Mesenchymal stem cell (in vitro differentiated cells and primary cell): ENCODE data around the gene PRRC2B.

Experiments used
- DNase-seq: peaks from one replicate; pipeline ENCODE4 v3.0.0-alpha.2; 2013
- H2AFZ ChIP-seq: one replicate; pipeline ENCODE4 v1.6.1; 2013; ENCODE audit warnings: low read depth, mild to moderate bottlenecking, control low read depth, inconsistent platforms, low read length, moderate library complexity
- H2AK5ac ChIP-seq: 2 replicates; pipeline ENCODE4 v1.6.1; 2013; ENCODE audit warnings: low read length, moderate library complexity, mild to moderate bottlenecking, inconsistent platforms; ENCODE audit not compliant: severe bottlenecking
- H2BK120ac ChIP-seq: one replicate; pipeline ENCODE4 v1.6.1; 2013; ENCODE audit warnings: low read depth, mild to moderate bottlenecking, inconsistent platforms, low read length, moderate library complexity
- H2BK12ac ChIP-seq, 2 experiments: one replicate each; pipeline ENCODE4 v1.6.1; 2013; ENCODE audit warnings: inconsistent platforms in 2 of 2, low read length in 2 of 2, mild to moderate bottlenecking in 2 of 2, moderate library complexity in 2 of 2, control low read depth in 1 of 2
- H2BK15ac ChIP-seq: one replicate; pipeline ENCODE4 v1.6.1; 2013; ENCODE audit warnings: mild to moderate bottlenecking, low read depth, inconsistent platforms; ENCODE audit not compliant: poor library complexity, severe bottlenecking
- H2BK5ac ChIP-seq: 2 replicates; pipeline ENCODE4 v1.6.1; 2013; ENCODE audit warnings: low read depth, mild to moderate bottlenecking, low read length, control low read depth, inconsistent platforms; ENCODE audit not compliant: poor library complexity, severe bottlenecking
- H3K14ac ChIP-seq, 2 experiments: one replicate each; pipeline ENCODE4 v1.6.1; 2013; ENCODE audit warnings: inconsistent platforms in 2 of 2, low read length in 2 of 2, control low read depth in 1 of 2, mild to moderate bottlenecking in 1 of 2, moderate library complexity in 1 of 2
- H3K18ac ChIP-seq, 2 experiments: one replicate each; pipeline ENCODE4 v1.6.1; 2013; ENCODE audit warnings: inconsistent platforms in 2 of 2, low read length in 2 of 2, control low read depth in 1 of 2, low read depth in 1 of 2, mild to moderate bottlenecking in 1 of 2
- H3K23ac ChIP-seq, 2 experiments: one replicate each; pipeline ENCODE4 v1.6.1; 2013; ENCODE audit warnings: inconsistent platforms in 2 of 2, low read length in 2 of 2, mild to moderate bottlenecking in 2 of 2, moderate library complexity in 2 of 2, control low read depth in 1 of 2
- H3K27ac ChIP-seq: 2 replicates; pipeline ENCODE4 v1.5.1; 2013; ENCODE audit warnings: mild to moderate bottlenecking, moderate library complexity, low read length, control low read depth, inconsistent platforms; ENCODE audit not compliant: poor library complexity, severe bottlenecking
- H3K27me3 ChIP-seq, 2 experiments: 2 replicates each; pipeline versions ENCODE4 v1.6.1 to v1.7.0; 2013; ENCODE audit warnings: low read length in 2 of 2, mild to moderate bottlenecking in 2 of 2, moderate library complexity in 2 of 2, control low read depth in 1 of 2, inconsistent platforms in 1 of 2; ENCODE audit not compliant: control insufficient read depth in 1 of 2, insufficient read depth in 1 of 2
- H3K36me3 ChIP-seq, 2 experiments: 2 replicates each; pipeline versions ENCODE4 v1.6.1 to v1.7.0; 2013; ENCODE audit warnings: low read length in 2 of 2, control low read depth in 1 of 2, inconsistent platforms in 1 of 2, low read depth in 1 of 2, mild to moderate bottlenecking in 1 of 2; ENCODE audit not compliant: insufficient read depth in 2 of 2, control insufficient read depth in 1 of 2
- H3K4ac ChIP-seq, 2 experiments: one replicate each; pipeline ENCODE4 v1.6.1; 2013; ENCODE audit warnings: inconsistent platforms in 2 of 2, low read length in 2 of 2, mild to moderate bottlenecking in 2 of 2, moderate library complexity in 2 of 2, control low read depth in 1 of 2, low read depth in 1 of 2
- H3K4me1 ChIP-seq: 2 replicates; pipeline ENCODE4 v1.6.1; 2013; ENCODE audit warnings: low read depth, low read length, control low read depth; ENCODE audit not compliant: control insufficient read depth, insufficient read depth
- H3K4me2 ChIP-seq: 2 replicates; pipeline ENCODE4 v1.6.1; 2013; ENCODE audit warnings: low read length, mild to moderate bottlenecking, inconsistent platforms; ENCODE audit not compliant: poor library complexity, severe bottlenecking
- H3K4me3 ChIP-seq, 2 experiments: 2 replicates each; pipeline versions ENCODE4 v1.5.1 to v1.7.0; 2013; ENCODE audit warnings: low read length in 2 of 2, mild to moderate bottlenecking in 2 of 2, control low read depth in 1 of 2, low read depth in 1 of 2; ENCODE audit not compliant: insufficient read depth in 1 of 2
- H3K79me1 ChIP-seq: replicated peaks from 2 replicates; pipeline ENCODE4 v1.6.1; 2013; ENCODE audit warnings: mild to moderate bottlenecking, control low read depth, low read length, inconsistent platforms; ENCODE audit not compliant: poor library complexity, severe bottlenecking
- H3K9ac ChIP-seq: 2 replicates; pipeline ENCODE4 v1.7.0; 2013; ENCODE audit warnings: mild to moderate bottlenecking, low read length, moderate library complexity
- H3K9me3 ChIP-seq: 2 replicates; pipeline ENCODE4 v1.7.0; 2013; ENCODE audit warnings: mild to moderate bottlenecking, low read length; ENCODE audit not compliant: control insufficient read depth
- H4K8ac ChIP-seq: one replicate; pipeline ENCODE4 v1.6.1; 2013; ENCODE audit warnings: inconsistent platforms, mild to moderate bottlenecking, low read length, moderate library complexity
- H4K91ac ChIP-seq: one replicate; pipeline ENCODE4 v1.6.1; 2013; ENCODE audit warnings: mild to moderate bottlenecking, low read length, inconsistent platforms
- WGBS: methylation state at CpG from one replicate; pipeline ENCODE4 v1.1.7; 2013; ENCODE audit warnings: mixed read lengths; 5-methylcytosine and 5-hydroxymethylcytosine counted together

Gene PRRC2B

GRCh38 chr9:131432597-131433301, 38.9 kb downstream of the PRRC2B start:
- no peaks in the 10 kb centered on the region for H3K27me3 ChIP-seq

GRCh38 chr9:131433302-131433854, 39.5 kb downstream of the PRRC2B start:
- Histone ChIP-seq H3K4me3 (no peak overlapping the region), H3K27me3 (no peaks in the 10 kb centered on the region), H4K8ac (peak overlapping the region; percentile 76), H2BK120ac (no peak overlapping the region), H3K23ac (peak overlapping the region in 1 of 2 experiments; percentile 81), H4K91ac (peak overlapping the region; percentile 44), H3K36me3 (peaks cover 44 to 68% of the 10 kb centered on the region in 2 experiments), H2AK5ac (peak overlapping the region; percentile 61), H3K18ac (peak overlapping the region; percentile 81 to 84), H3K9me3 (no peaks in the 10 kb centered on the region), H3K14ac (peak overlapping the region in 1 of 2 experiments; percentile 82), H2BK15ac (no peak overlapping the region), H3K4me1 (peaks cover 28% of the 10 kb centered on the region), H3K27ac (peak overlapping the region; percentile 86), H2BK12ac (peak overlapping the region; percentile 44 to 75), H2BK5ac (no peak overlapping the region), H3K4ac (peak overlapping the region; percentile 9 to 76), H3K79me1 (peaks cover 11% of the 10 kb centered on the region), H3K9ac (peak overlapping the region; percentile 55), H2AFZ (no peak overlapping the region), H3K4me2 (no peak overlapping the region)
- 74% methylated on average over 3 of the region's 3 CpGs for WGBS
- DNase-seq, result no peak

More at GRCh38 chr9:131432597-131433301, 38.9 kb downstream of the PRRC2B start:
- peaks cover 6% of the 10 kb centered on the region for H3K79me1 ChIP-seq
- no peak overlapping the region for H3K4me3 ChIP-seq
- H2BK15ac ChIP-seq, result no peak overlapping the region
- peak overlapping the region in 1 of 2 experiments; percentile 5 for H3K4ac ChIP-seq
- H2AFZ ChIP-seq, result no peak overlapping the region
- no peak overlapping the region for H2BK5ac ChIP-seq
- peak overlapping the region in 1 of 2 experiments; percentile 82 for H3K14ac ChIP-seq
- peak overlapping the region; percentile 86 for H3K27ac ChIP-seq
- no peaks in the 10 kb centered on the region for H3K9me3 ChIP-seq
- H3K36me3 ChIP-seq, result peaks cover 38 to 61% of the 10 kb centered on the region in 2 experiments
- H3K18ac ChIP-seq, result peak overlapping the region; percentile 81 to 84
- no peak overlapping the region for H3K4me2 ChIP-seq
- H2AK5ac ChIP-seq, result peak overlapping the region; percentile 61
- DNase-seq, result peak; percentile 94
- H2BK120ac ChIP-seq, result no peak overlapping the region
- H3K23ac ChIP-seq, result peak overlapping the region in 1 of 2 experiments; percentile 79
- peak overlapping the region; percentile 76 for H4K8ac ChIP-seq
- H3K4me1 ChIP-seq, result peaks cover 22% of the 10 kb centered on the region
- peak overlapping the region; percentile 23 to 52 for H2BK12ac ChIP-seq
- H3K9ac ChIP-seq, result peak overlapping the region; percentile 55
- peak overlapping the region; percentile 43 for H4K91ac ChIP-seq
- 73% methylated on average over 15 of the region's 15 CpGs for WGBS

GRCh38 chr9:131434673-131435072, 40.8 kb downstream of the PRRC2B start:
- H2BK15ac ChIP-seq, result no peak overlapping the region
- H3K27me3 ChIP-seq, result no peaks in the 10 kb centered on the region
- H3K4me2 ChIP-seq, result no peak overlapping the region
- H3K9ac ChIP-seq, result no peak overlapping the region
- DNase-seq, result no peak
- H2BK12ac ChIP-seq, result no peak overlapping the region
- no peak overlapping the region for H3K4me3 ChIP-seq
- H3K18ac ChIP-seq, result no peak overlapping the region
- peaks cover 14% of the 10 kb centered on the region for H3K79me1 ChIP-seq
- no peak overlapping the region for H2AK5ac ChIP-seq
- no peak overlapping the region for H2AFZ ChIP-seq
- WGBS, result 98% methylated on average over 7 of the region's 7 CpGs
- H3K4ac ChIP-seq, result no peak overlapping the region
- H3K4me1 ChIP-seq, result peaks cover 27% of the 10 kb centered on the region
- H3K27ac ChIP-seq, result peak overlapping the region; percentile 11
- no peak overlapping the region for H2BK5ac ChIP-seq
- H3K23ac ChIP-seq, result no peak overlapping the region
- no peak overlapping the region for H2BK120ac ChIP-seq
- peaks cover 57 to 80% of the 10 kb centered on the region in 2 experiments for H3K36me3 ChIP-seq
- no peaks in the 10 kb centered on the region for H3K9me3 ChIP-seq
- no peak overlapping the region for H4K91ac ChIP-seq
- no peak overlapping the region for H3K14ac ChIP-seq
- H4K8ac ChIP-seq, result no peak overlapping the region

- H3K36me3 ChIP-seq, result peaks cover 60 to 93% of the 10 kb centered on the region in 2 experiments
- H2AK5ac ChIP-seq, result no peak overlapping the region
- no peak for DNase-seq
- peaks cover 14% of the 10 kb centered on the region for H3K79me1 ChIP-seq
- no peak overlapping the region for H2AFZ ChIP-seq
- H3K4me3 ChIP-seq, result no peak overlapping the region
- H3K4me2 ChIP-seq, result no peak overlapping the region
- H3K27ac ChIP-seq, result no peak overlapping the region
- H2BK5ac ChIP-seq, result no peak overlapping the region
- peak overlapping the region in 1 of 2 experiments; percentile 46 for H3K23ac ChIP-seq
- H2BK15ac ChIP-seq, result no peak overlapping the region
- H3K27me3 ChIP-seq, result no peaks in the 10 kb centered on the region
- no peak overlapping the region for H3K9ac ChIP-seq
- H3K4me1 ChIP-seq, result peaks cover 26% of the 10 kb centered on the region
- H4K8ac ChIP-seq, result no peak overlapping the region
- no peak overlapping the region for H3K4ac ChIP-seq
- no peak overlapping the region for H4K91ac ChIP-seq
- no peak overlapping the region for H2BK120ac ChIP-seq
- H3K14ac ChIP-seq, result no peak overlapping the region
- H3K9me3 ChIP-seq, result no peaks in the 10 kb centered on the region
- 91% methylated on average over 12 of the region's 12 CpGs for WGBS
- no peak overlapping the region for H3K18ac ChIP-seq
- H2BK12ac ChIP-seq, result no peak overlapping the region
Observed at GRCh38 chr9:131436376-131436775, 42.5 kb downstream of the PRRC2B start.
